HG02678 (cell line): Measurements from ENCODE around the gene MLXIPL.
"Not testable (repeated sequence)": the region's sequence is repeated elsewhere in the genome, so short reads cannot be mapped to it uniquely, and the experiment has no call there.

Source experiments
- ATAC-seq: cut with Tn5 transposase; IDR thresholded peaks from one replicate; pipeline ENCODE4 v1.9.1; 2021; ENCODE audit warnings: mild to moderate bottlenecking, moderate library complexity; ENCODE audit not compliant: unreplicated experiment

Gene MLXIPL

DNA sequence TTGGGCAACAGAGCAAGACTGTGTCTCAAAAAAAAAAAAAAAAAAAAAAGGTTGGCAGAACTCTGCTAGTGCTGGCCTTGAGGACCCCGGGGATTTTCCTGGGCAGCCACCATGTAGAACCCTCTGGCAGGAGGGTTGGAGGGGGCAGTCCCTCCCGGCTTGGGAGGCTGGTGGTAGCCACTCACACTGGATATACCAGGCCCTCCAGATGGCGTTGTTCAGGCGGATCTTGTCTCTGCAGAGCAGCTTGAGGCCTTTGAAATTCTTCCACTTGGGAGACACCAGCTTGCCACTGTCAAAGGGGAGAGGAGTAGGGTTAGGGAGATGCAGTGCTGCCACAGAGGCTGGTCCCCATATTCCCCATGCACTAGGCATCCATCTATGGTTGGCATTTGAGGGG, 8.4 kb downstream of the MLXIPL start:
- ATAC-seq = no peak

DNA sequence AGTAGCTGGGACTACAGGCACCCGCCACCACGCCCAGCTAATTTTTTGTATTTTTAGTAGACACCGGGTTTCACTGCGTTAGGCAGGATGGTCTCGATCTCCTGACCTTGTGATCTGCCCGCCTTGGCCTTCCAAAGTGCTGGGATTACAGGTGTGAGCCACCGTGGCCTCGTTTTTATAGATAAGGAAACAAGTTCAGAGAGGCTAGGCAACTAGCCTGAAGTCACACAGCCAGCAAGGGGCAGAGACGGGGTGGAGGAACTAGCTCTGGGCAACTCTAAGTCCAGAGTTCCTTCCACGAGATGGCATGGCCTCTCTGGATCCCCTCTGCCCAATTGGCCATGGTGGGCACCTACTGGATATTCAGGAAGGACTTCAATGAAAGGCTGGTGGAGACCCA, 9.4 kb downstream of the MLXIPL start:
- ATAC-seq = not testable (repeated sequence)

GRCh38 chr7:73613954-73614735, 10.2 kb downstream of the MLXIPL start:
- no peak for ATAC-seq

DNA sequence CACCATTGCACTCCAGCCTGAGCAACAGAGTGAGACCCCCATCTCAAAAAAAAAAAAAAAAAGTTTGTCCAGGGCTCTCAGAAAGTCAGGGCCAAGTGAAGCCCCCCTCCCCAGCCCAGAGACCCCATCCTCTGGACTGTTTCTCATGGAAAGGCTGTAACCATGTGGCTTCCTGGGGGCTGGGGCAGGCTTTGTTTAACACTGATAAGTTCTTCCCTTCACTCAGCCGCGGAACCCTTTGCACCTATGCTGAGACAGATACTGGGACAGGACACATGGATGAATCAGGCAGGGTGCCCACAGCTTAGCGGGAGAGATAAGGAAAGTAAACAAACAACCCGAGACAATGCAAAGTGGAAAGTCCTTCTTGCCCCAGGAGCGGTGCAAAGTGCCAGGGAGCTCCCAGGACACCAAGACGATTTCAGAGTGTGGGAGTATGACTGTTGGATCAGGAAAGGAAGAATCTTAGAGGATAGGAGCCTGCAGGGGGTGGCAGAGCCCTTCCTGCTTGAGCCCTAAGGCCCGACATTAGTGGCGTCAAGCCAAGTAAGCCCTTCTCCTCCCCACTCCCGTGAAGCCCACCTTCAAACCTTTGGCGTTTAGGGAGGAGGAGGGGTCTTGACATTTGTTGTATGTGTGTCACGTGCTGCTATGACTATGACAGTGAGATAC, 11.6 kb downstream of the MLXIPL start:
- no peak for ATAC-seq

GRCh38 chr7:73611017-73611555, 13.2 kb downstream of the MLXIPL start:
- no peak for ATAC-seq

DNA sequence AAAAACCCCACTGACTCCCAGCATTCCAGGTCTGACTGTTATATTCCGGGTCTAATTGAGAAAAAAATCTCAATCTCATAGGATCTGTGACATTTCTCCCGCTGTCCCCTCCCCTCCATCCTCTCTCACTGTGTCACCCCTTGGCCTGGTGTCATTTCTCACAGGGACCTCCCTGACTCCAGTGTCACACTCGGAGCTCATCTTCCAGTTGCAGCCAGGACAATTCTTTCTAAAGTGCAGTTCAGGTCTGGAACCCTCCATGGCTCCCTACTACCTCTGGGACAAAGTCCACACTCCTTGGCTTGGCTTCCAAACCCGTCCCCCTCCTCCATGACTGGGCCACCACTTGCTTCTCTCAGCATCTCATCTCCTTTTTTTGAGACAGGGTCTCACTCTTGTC, 14.2 kb downstream of the MLXIPL start:
- no peak for ATAC-seq

DNA sequence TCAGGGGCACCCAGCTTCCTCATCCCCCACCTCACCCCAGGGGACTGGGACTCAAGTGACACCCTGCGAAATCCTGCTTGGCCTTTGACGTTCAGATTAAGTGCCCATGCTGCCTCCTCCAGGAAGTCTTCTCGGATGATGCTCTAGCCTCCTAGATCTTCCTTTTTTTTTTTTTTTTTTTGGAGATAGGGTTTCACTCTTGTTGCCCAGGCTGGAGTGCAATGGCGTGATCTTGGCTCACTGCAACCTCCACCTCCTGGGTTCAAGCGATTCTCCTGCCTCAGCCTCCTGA, 16.7 kb downstream of the MLXIPL start:
- ATAC-seq = not testable (repeated sequence)

DNA sequence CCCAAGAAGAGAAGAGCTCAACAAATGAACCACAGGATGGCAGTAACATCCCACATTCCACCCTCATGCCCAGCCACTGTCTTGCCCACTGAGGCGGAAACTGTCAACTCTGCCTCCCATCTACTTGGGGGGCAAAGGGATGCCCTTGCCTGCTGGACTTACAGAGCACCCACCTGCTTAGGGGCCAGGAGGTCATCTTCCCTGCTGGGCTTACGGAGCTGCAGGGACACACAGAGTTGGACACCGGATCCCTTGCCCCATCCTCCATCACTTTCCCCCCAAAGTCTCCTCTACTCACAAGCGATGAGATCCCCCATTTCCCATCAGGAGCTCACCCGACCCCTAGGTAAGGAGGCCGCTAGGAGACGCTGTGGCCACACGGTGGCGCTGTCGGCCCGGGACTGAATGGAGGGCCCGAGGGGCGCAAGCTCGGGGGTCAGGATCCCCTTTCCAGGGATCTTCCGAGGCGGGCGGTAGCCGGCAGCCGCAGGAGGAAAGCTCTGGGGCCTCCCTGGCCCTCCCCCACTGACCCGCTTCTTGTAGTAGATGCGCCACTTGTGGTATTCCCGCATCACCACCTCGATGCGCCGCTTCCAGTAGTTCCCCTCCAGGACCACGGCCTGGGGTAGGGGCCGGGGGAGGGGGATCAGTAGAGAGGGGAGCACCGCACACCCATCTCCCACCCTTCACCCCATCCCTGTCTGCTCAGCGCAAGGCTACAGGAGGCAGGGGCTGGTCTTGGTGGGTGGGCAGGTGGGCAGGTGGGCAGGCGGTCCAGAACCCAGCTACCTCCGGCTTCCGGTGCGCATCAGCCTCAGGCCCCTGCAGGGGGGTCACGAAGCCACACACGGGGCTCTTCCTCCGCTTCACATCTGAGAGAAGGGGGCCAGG, 17.3 kb downstream of the MLXIPL start:
- ATAC-seq = no peak

GRCh38 chr7:73605601-73606220, 18.6 kb downstream of the MLXIPL start:
- no peak for ATAC-seq

GRCh38 chr7:73602721-73603651, 21.3 kb downstream of the MLXIPL start:
- no peak for ATAC-seq

DNA sequence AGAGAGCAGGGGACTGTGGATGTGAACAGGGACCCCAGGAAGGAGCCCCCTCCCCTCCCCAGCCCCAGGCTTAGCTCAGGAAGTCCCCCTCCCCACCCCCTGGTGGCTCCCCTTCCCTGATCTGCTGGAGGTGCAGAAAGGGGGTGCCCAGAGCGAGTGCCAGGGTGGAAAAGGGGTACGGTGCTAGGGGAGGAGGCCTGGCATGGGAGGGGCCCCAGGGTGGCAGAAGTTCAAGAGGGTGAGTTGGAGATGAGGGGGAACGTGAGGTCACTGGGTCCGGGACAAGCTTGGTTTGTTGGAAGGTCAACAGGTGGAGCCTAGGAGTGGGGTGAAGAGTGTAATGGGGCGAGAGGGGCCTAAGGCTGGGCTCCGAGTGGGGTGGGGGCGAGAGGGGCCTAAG, 24.4 kb downstream of the MLXIPL start:
- ATAC-seq = no peak

- ATAC-seq = no peak
These were observed 25.0 kb downstream of the MLXIPL start for GRCh38 chr7:73599151-73599882.

GRCh38 chr7:73597978-73598782, 26.1 kb downstream of the MLXIPL start:
- no peak for ATAC-seq

DNA sequence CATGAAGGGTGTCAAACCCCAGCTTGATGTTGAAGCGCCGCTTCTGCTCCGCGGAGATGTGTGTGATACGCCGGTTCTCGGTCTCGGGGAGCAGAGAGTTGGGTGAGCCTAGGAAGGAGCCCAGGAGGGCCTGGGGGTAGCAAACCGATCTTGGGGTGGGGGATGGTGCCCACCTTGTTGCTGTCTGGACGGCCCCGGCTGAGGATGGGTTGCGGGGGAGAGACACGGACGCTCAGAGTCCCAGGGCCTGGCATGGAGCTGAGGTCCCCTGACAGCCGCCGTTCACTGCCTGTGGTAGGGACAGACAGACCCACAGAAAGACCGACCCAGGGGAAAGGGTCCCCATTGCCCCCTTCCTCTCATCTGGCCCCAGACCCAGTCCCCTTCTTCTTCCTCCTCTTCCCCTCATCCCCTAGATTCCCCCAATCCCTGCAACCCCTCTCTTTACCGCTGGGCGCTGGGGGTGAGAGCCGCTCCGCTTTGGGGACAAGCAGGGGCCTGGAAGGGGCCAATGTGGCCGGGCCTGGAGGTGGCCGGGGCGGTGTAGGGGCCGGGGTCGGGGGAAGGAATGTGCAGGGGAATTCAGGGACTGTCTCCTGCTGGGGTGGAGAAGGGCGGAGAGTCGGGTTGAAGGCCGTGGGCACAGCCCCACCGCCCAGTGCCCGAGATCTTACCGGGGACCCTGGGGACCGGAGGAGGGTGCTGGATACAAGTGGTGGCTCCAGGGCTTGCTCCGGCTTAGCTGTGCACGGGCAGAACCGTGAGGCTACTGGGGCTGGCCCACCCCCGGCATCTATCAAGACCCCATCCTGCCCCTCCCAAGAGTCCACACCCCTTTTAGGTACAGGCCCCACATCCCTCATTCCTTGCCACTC, 27.9 kb downstream of the MLXIPL start:
- no peak for ATAC-seq

DNA sequence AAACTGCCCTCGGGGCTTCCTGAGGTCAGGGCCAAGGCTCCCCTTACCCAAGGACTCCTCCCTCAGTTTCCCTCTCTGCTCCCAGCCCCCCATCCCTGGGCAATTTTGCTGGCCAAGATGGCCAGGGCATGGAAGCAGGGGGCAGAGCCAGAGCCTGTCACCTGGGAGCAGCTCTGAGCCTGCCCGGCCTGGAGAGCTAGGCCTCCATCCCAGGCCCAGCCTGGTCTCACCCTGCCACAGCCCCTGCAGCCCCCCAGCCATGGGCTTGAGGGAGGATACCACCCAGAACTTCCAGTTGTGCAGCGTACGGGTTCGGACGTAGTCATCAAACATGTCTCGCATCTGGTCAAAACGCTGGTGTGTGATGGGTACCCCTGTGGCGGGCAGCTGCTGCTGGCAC, 29.0 kb downstream of the MLXIPL start:
- ATAC-seq = no peak

GRCh38 chr7:73593207-73594045, 30.9 kb downstream of the MLXIPL start:
- no peak for ATAC-seq

- no peak for ATAC-seq
These were observed 37.4 kb downstream of the MLXIPL start for GRCh38 chr7:73586911-73587310.
